ENCODE results near the gene TCTN2.

TCTN2 gene

DNA sequence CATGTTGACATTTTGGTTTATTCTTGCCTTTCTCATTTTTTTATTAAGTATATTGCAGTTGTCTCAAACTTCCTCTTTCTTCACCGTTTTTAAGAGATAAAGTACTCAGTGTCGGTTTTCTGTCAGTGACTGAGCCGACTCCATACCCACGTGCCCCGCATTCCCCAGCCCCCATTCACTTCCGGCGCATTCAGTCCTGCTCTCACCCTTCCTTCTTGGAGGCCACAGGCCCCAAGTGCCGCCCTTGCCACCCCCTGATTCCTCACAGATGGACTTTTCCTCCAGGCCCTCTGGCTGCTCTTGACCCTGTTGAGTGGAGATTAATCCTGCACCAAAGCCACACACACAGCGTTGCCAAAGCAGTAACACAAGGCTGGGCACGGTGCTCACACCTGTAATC is 72.1 kb downstream of the TCTN2 start:
- DNase-seq: no peak

DNA sequence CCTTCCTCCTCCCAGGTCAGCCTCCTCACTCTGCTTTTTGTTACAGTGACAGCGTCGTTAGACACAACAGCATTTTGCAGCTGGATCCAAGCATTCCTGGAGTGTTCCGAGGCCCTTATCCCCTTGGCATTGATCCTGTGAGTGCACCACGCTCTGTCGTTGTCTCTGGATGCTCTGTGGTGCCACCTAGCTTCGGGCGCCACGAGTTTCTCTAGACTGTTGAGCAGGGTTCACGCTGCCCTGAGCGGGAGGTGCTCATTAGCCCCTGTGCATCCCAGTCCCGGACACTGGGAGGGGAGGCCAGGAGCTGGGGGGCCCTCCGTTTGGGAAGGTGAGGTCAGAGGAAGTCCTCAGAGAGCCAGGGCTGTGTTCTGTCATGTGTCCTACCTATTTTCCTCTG is 73.9 kb downstream of the TCTN2 start:
- DNase-seq: no peak

DNA sequence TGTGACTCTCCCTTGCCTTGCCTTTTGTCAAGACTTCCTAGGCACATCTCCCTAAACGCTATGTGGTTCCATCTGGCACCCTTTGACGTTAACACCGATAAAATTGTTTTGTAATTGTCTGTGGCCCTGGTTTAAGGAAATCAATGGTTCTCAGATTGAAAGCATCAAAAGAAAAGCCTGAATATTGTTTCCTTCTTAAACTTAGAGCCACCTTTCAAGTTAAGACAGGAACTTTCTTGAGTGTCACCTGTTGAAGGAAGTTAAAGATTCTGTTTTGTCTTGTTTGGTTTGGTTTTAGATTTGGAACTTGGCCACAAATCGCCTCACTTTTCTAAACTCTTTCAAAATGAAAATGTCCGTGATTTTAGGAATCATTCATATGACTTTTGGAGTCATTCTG is 76.4 kb downstream of the TCTN2 start:
- no peak for DNase-seq

DNA sequence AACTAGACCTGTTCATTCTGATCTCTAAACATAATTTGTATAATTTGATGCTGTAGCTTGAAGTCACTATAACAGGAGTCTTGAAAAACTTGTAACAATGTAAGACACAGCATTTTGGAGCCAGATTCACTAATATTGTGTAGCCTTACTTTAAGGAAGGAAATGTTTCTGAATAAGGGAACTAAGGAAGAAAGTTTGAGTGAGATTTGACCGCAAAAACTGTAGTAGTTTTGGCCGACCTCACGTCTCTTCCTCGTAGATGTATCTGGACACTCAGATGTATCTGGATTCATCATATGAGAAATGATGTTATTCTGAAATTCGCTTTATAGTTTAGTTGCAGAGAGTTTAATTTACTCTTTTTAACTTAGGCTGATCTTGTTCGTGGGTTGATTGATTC is 77.2 kb downstream of the TCTN2 start:
- no peak for DNase-seq

DNA sequence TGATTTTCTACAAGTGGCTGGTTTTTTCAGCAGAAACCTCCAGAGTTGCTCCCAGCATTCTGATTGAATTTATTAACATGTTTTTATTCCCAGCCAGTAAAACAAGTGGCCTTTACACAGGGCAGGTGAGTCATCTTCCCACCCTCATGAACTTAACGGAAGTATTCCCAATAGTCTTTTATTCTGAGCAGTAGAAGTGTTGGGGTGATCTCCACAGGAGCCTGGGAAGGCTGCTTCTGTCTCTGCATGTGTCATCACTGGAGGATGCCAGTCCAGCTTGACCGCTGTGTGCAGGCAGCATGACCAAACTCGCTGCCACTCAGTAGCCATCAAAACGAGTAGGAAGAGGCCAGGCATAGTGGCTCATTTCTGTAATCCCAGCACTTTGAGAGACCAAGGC is 77.7 kb downstream of the TCTN2 start:
- DNase-seq: no peak

DNA sequence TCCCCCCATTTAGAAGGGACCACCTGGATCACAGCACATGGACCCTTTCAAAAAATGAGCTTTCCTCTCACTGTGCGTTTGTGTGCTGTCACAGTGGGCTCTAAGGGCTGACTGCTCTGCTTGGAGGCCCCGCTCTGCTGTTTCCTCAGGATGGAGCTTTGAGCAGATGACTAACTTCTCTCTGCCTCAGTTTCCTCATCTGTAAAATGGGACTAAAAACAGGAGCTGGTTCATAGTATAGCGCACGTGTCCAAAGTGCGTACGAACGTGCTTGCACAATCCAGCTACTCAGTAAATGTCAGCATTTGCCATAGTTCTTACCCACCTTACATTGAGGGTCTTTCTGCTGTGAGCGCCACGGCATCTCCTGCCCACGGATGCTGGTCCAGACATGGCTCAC is 78.4 kb downstream of the TCTN2 start:
- no peak for DNase-seq

DNA sequence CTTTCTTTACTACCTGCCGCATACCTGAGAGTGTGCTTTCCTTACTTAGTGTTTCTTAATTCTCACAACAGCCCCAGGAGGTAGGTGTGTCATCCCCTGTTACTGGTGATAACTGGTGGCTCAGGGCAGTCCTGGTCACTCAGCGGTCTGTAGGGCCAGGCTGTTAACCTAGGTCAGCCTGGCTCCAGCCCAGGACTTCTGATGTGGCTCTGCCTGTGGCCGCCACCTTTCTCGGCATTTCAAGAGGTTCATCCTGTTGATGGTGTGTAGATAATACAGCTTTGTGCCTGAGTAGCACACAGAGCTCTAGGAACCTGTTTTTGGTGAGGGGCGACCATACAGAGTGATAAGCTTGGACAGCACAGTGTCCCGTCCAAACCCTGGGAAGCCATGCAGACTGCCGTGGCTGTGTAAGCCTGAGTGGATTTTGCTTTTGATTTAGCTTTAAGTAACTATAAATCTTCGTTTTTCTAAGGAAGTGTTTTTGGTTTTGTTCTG is 79.3 kb downstream of the TCTN2 start:
- no peak for DNase-seq

DNA sequence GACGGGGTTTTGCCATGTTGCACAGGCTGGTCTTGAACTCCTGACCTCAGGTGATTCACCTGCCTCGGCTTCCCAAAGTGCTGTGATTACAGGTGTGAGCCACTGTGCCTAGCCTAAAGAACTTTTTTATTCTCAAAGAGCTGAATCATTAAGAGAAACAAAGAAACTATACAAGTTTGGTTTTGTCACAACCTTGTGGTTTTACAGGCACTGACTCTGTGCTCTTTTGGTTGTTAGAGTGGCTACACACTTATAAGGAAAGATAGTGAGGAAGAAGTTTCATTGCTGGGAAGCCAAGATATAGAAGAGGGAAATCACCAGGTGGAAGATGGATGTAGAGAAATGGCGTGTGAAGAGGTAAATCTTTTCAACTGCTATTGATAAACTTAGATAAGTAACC is 81.1 kb downstream of the TCTN2 start:
- no peak for DNase-seq

DNA sequence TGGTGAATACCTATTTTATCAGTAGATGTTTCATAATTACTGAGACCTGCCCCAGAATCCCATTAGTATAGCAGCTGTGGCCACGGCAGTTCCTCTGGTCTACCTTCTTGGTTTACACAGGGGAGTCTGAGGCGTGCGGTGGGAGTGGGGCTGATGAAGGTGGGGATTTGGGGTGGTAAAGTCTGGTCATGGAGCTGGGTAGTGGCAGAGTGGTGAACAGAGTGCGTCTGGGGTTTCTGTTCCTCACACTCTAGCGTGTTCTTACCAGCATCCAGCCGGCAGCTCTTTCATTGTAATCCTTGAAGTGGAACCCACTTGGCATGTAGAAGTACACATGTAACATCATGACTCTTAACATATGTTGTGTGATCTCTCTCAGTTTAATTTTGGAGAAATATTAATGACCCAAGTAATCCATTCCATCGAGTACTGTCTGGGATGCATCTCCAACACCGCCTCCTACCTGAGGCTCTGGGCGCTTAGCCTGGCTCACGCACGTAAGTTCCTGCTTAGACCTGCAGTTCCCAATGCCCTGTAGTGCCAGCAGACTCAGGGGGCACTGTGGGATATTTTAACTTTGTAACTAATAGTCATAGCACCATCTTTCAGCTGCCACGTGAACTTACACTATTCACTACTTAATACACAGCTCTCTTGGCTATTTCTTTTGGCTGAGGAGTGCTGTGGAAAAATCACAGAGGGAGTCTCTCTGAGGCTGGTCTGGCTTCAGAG is 83.3 kb downstream of the TCTN2 start:
- no peak for DNase-seq

DNA sequence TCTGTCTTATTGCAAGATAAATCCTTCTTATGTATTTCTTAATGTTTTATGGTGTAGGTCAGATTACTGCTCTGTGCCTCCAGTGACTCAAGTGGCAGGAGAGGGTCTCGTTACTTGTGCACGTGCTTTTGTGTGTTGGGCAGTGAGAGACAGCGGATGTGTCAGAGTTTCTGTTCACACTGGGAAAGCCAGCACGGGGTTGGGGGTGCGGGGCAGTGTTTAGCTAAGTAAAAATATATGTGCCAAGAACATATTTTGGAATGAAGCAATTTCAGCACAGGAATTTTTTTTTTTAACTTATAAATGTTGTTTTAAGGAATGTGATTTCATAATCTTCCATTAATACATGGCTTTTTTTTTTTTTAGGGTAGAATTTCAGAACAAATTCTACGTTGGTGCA is 86.6 kb downstream of the TCTN2 start:
- no peak for DNase-seq

All from GOT3 (cell line).